Measurements from ENCODE around the gene OR6C75. TPM values are rescaled to one million over a fixed set of nuclear protein-coding genes. Genes with fewer than 3 reads are reported as not detected.
"Not testable (repeated sequence)": the region's sequence is repeated elsewhere in the genome, so short reads cannot be mapped to it uniquely, and the experiment has no call there.

Gene OR6C75
- total RNA-seq: not detected

- 65 to 76% methylated on average over 4 of the region's 4 CpGs for WGBS, 2 donors
- no peak within 1 kb of the TSS for H3K4me3 ChIP-seq
Measured at GRCh38 chr12:55362675-55363074, at the start of gene OR6C75. Gene OR6C75 (plus strand): TSS chr12:55362975. CDS start chr12:55365111, 2,136 bp downstream.

GRCh38 chr12:55314043-55314442 lies 48.7 kb upstream of the OR6C75 start, which contains the start of gene OR6C1:
Gene OR6C1 (plus strand): TSS chr12:55314343. CDS start chr12:55320600, 6,257 bp downstream.
- intact Hi-C loops (cut with DNase I): no loop called here
- 80 to 85% methylated on average over 2 of the region's 2 CpGs for WGBS, 2 donors
- TF ChIP-seq CTCF (IDR thresholded peaks at IDR 0.05) (no peak), POLR2A (IDR thresholded peaks at IDR 0.05) (no peak)
- no peak for DNase-seq
- H3K4me1 ChIP-seq: no peaks in the 10 kb centered on the region
- H3K36me3 ChIP-seq: no peaks in the 10 kb centered on the region
- no peaks in the 10 kb centered on the region for H3K27me3 ChIP-seq
- H3K9me3 ChIP-seq: no peaks in the 10 kb centered on the region
- no peak within 1 kb of the TSS for H3K27ac ChIP-seq
- no peak within 1 kb of the TSS for H3K4me3 ChIP-seq

More at GRCh38 chr12:55362675-55363074, at the start of gene OR6C75:
- no peaks in the 10 kb centered on the region for H3K36me3 ChIP-seq
- intact Hi-C loops (cut with DNase I): no loop called here
- H3K4me1 ChIP-seq: no peaks in the 10 kb centered on the region
- no peaks in the 10 kb centered on the region for H3K27me3 ChIP-seq
- H3K9me3 ChIP-seq: no peaks in the 10 kb centered on the region
- H3K27ac ChIP-seq: no peak within 1 kb of the TSS
- TF ChIP-seq CTCF (IDR thresholded peaks at IDR 0.05) (no peak), POLR2A (IDR thresholded peaks at IDR 0.05) (no peak)
- DNase-seq: no peak

GRCh38 chr12:55320201-55320600 lies 42.6 kb upstream of the OR6C75 start:
- intact Hi-C loops (cut with DNase I): no loop called here
- WGBS, 2 donors: 48 to 54% methylated on average over 4 of the region's 4 CpGs
- Histone ChIP-seq H3K27me3 (no peaks in the 10 kb centered on the region), H3K27ac (no peak overlapping the region), H3K36me3 (no peaks in the 10 kb centered on the region), H3K4me1 (no peaks in the 10 kb centered on the region), H3K9me3 (no peaks in the 10 kb centered on the region), H3K4me3 (no peak overlapping the region)
- TF ChIP-seq CTCF (IDR thresholded peaks at IDR 0.05) (no peak), POLR2A (IDR thresholded peaks at IDR 0.05) (no peak)
- no peak for DNase-seq

GRCh38 chr12:55325801-55326200 lies 37.0 kb upstream of the OR6C75 start:
- H3K4me3 ChIP-seq; H3K36me3 ChIP-seq; H3K27me3 ChIP-seq; H3K9me3 ChIP-seq; H3K27ac ChIP-seq; DNase-seq; H3K4me1 ChIP-seq; intact Hi-C loops (cut with DNase I): not testable (repeated sequence)
- 87 to 98% methylated on average over 4 to 6 of the region's 6 CpGs for WGBS, 2 donors

- H3K36me3 ChIP-seq: no peaks in the 10 kb centered on the region
- no peak within 1 kb of the TSS for H3K27ac ChIP-seq
- TF ChIP-seq CTCF (IDR thresholded peaks at IDR 0.05) (no peak), POLR2A (IDR thresholded peaks at IDR 0.05) (no peak)
- no peaks in the 10 kb centered on the region for H3K27me3 ChIP-seq
- H3K4me3 ChIP-seq: no peak within 1 kb of the TSS
- DNase-seq: no peak
- no peaks in the 10 kb centered on the region for H3K9me3 ChIP-seq
- H3K4me1 ChIP-seq: no peaks in the 10 kb centered on the region
- 85 to 95% methylated on average over 1 of the region's 1 CpG for WGBS, 2 donors
- intact Hi-C loops (cut with DNase I): no loop called here
Measured at GRCh38 chr12:55330446-55330845, 32.3 kb upstream of the OR6C75 start, which contains the start of gene OR6C3. Gene OR6C3 (plus strand): TSS chr12:55330746. CDS start chr12:55331701, 955 bp downstream.

GRCh38 chr12:55336002-55336401 lies 26.8 kb upstream of the OR6C75 start:
- Histone ChIP-seq H3K9me3 (no peaks in the 10 kb centered on the region), H3K27me3 (no peaks in the 10 kb centered on the region), H3K4me3 (no peak overlapping the region), H3K4me1 (no peaks in the 10 kb centered on the region), H3K27ac (no peak overlapping the region), H3K36me3 (no peaks in the 10 kb centered on the region)
- no peak for DNase-seq
- 85 to 86% methylated on average over 10 of the region's 10 CpGs for WGBS, 2 donors
- TF ChIP-seq POLR2A (IDR thresholded peaks at IDR 0.05): no peak
- no peak for TF ChIP-seq CTCF (IDR thresholded peaks at IDR 0.05)
- intact Hi-C loops (cut with DNase I): no loop called here

GRCh38 chr12:55355338-55355737 lies 7.4 kb upstream of the OR6C75 start:
- 56 to 57% methylated on average over 3 of the region's 4 CpGs for WGBS, 2 donors
- H3K36me3 ChIP-seq; intact Hi-C loops (cut with DNase I); H3K27ac ChIP-seq; DNase-seq; H3K27me3 ChIP-seq; H3K4me3 ChIP-seq; H3K9me3 ChIP-seq; H3K4me1 ChIP-seq: not testable (repeated sequence)
